ENCODE data around the gene NUBPL.

- peak; percentile 18 to 24 for TF ChIP-seq CTCF (conservative IDR thresholded peaks at IDR 0.05 in 1 of 2, IDR thresholded peaks at IDR 0.05 in 1 of 2; ENCODE audit: extremely low read depth in 1 of 2, insufficient read depth in 1 of 2, low read depth in 1 of 2, low read length in 2 of 2)
- TF ChIP-seq EZH2 (IDR thresholded peaks at IDR 0.05; ENCODE audit: borderline replicate concordance, low read length), result no peak
These were observed 17.0 kb upstream of the NUBPL start for GRCh38 chr14:31543969-31544799.

All from mammary epithelial cell (primary cell).